Liver (tissue), 9 donors: ENCODE measurements around the gene CACNA1B. TPM values are rescaled to one million over a fixed set of nuclear protein-coding genes. Genes with fewer than 3 reads are reported as not detected.

Source experiments
- DNase-seq: peaks from one replicate; pipeline ENCODE4 v3.0.0-alpha.2; 2017; ENCODE audit warnings: low spot score
- H3K27ac ChIP-seq, 2 donors: one replicate each; pipeline ENCODE4 v1.7.0; 2013; ENCODE audit warnings: inconsistent platforms in 2 of 2, low read length in 2 of 2, control low read depth in 1 of 2, low read depth in 1 of 2, mild to moderate bottlenecking in 1 of 2
- H3K27me3 ChIP-seq, 4 donors: one replicate each; pipeline versions ENCODE4 v1.6.1 to v1.7.0; 2013; ENCODE audit warnings: low read length in 3 of 4, inconsistent platforms in 1 of 4, mild to moderate bottlenecking in 1 of 4, moderate library complexity in 1 of 4; ENCODE audit not compliant: control insufficient read depth in 4 of 4, insufficient read depth in 4 of 4
- H3K36me3 ChIP-seq, 4 donors: one replicate each; pipeline versions ENCODE4 v1.6.1 to v1.7.0; 2013; ENCODE audit warnings: low read length in 3 of 4, mild to moderate bottlenecking in 3 of 4, low read depth in 1 of 4, moderate library complexity in 1 of 4; ENCODE audit not compliant: control insufficient read depth in 4 of 4, insufficient read depth in 3 of 4
- H3K4me1 ChIP-seq, 4 donors: one replicate each; pipeline versions ENCODE4 v1.6.1 to v1.7.0; 2013; ENCODE audit warnings: low read length in 3 of 4, mild to moderate bottlenecking in 3 of 4, moderate library complexity in 1 of 4; ENCODE audit not compliant: control insufficient read depth in 4 of 4, insufficient read depth in 4 of 4
- H3K4me3 ChIP-seq, 3 donors: one replicate each; pipeline versions ENCODE4 v1.6.1 to v1.7.0; 2013; ENCODE audit warnings: low read length in 3 of 3, control low read depth in 1 of 3, low read depth in 1 of 3, mild to moderate bottlenecking in 1 of 3
- H3K9ac ChIP-seq, 2 donors: one replicate each; pipeline ENCODE4 v1.7.0; 2013; ENCODE audit warnings: low read length in 2 of 2, mild to moderate bottlenecking in 2 of 2, moderate library complexity in 2 of 2, control low read depth in 1 of 2, low read depth in 1 of 2
- H3K9me3 ChIP-seq, 4 donors: one replicate each; pipeline versions ENCODE4 v1.6.1 to v1.7.0; 2013; ENCODE audit warnings: low read length in 3 of 4; ENCODE audit not compliant: control insufficient read depth in 4 of 4
- EGR1 ChIP-seq, 2 donors: IDR thresholded peaks; 2 replicates each; pipeline ENCODE4 v1.6.1; 2016 to 2018; ENCODE audit warnings: antibody characterized with exemption in 2 of 2, low read depth in 2 of 2
- FOXA1 ChIP-seq: IDR thresholded peaks from 2 replicates; pipeline ENCODE4 v1.6.1; 2016; ENCODE audit warnings: antibody characterized with exemption
- FOXA2 ChIP-seq: IDR thresholded peaks from 2 replicates; pipeline ENCODE4 v1.6.1; 2016; ENCODE audit warnings: antibody characterized with exemption
- GABPA ChIP-seq, 2 donors: IDR thresholded peaks in 1 of 2; conservative IDR thresholded peaks in 1 of 2; 2 replicates each; pipeline ENCODE4 v1.6.1; 2016; ENCODE audit warnings: antibody characterized with exemption in 2 of 2, mild to moderate bottlenecking in 1 of 2, moderate library complexity in 1 of 2
- HNF4A ChIP-seq, 2 donors: conservative IDR thresholded peaks; 2 replicates each; pipeline ENCODE4 v1.6.1; 2016; ENCODE audit warnings: antibody characterized with exemption in 2 of 2, mild to moderate bottlenecking in 2 of 2
- HNF4G ChIP-seq: IDR thresholded peaks from 2 replicates; pipeline ENCODE4 v1.6.1; 2016; ENCODE audit warnings: antibody characterized with exemption
- JUND ChIP-seq, 2 donors: IDR thresholded peaks; 2 replicates each; pipeline ENCODE4 v1.6.1; 2016; ENCODE audit warnings: antibody characterized with exemption in 2 of 2
- NR2F2 ChIP-seq: IDR thresholded peaks from 2 replicates; pipeline ENCODE4 v1.6.1; 2016; ENCODE audit warnings: antibody characterized with exemption
- RAD21 ChIP-seq, 2 donors: IDR thresholded peaks; 2 replicates each; pipeline ENCODE4 v1.6.1; 2016; ENCODE audit warnings: antibody characterized with exemption in 2 of 2, mild to moderate bottlenecking in 2 of 2
- RXRA ChIP-seq, 2 donors: IDR thresholded peaks; 2 replicates each; pipeline ENCODE4 v1.6.1; 2017 to 2018; ENCODE audit warnings: antibody characterized with exemption in 2 of 2, mild to moderate bottlenecking in 1 of 2
- SP1 ChIP-seq: IDR thresholded peaks from 2 replicates; pipeline ENCODE4 v1.6.1; 2018; ENCODE audit warnings: antibody characterized with exemption, mild to moderate bottlenecking
- TAF1 ChIP-seq: conservative IDR thresholded peaks from 2 replicates; pipeline ENCODE4 v1.6.1; 2016; ENCODE audit warnings: antibody characterized with exemption, mild to moderate bottlenecking
- YY1 ChIP-seq: IDR thresholded peaks from 2 replicates; pipeline ENCODE4 v1.6.1; 2016; ENCODE audit warnings: antibody characterized with exemption, mild to moderate bottlenecking
- WGBS: extraction: QIAGEN DNeasy Blood & Tissue Kit; methylation state at CpG from one replicate; pipeline ENCODE4 v1.1.7; 2013; 5-methylcytosine and 5-hydroxymethylcytosine counted together
- polyA plus RNA-seq, 2 donors: library from polyadenylated mRNA; stranded (reverse) in 1 of 2; unstranded in 1 of 2; fragments of 200-250 nt in 1 of 2; fragments of >200 nt in 1 of 2; fragmentation: Nextera tagmentation in 1 of 2; extraction: Ambion mirVana in 1 of 2; gene quantifications; one replicate each; pipeline versions ENCODE4 v1.2.1 to v1.2.3, GENCODE V29; 2013 to 2015
- total RNA-seq, 2 donors: library from RNA; depleted of rRNA; stranded (reverse); fragments of >200 nt; gene quantifications; one replicate each; pipeline ENCODE4 v1.2.3, GENCODE V29; 2014
- TF ChIP-seq, protein P1 (sequence below): fragments of 150-350 bp; IDR thresholded peaks from 2 replicates; pipeline ENCODE4 v1.5.1; 2017; ENCODE audit warnings: improper control_type of control experiment, low read depth, low read length; ENCODE audit not compliant: missing input control
- TF ChIP-seq, protein P2 (sequence below): IDR thresholded peaks from 2 replicates; pipeline ENCODE4 v1.6.1; 2016; ENCODE audit warnings: antibody characterized with exemption, mild to moderate bottlenecking
- TF ChIP-seq, protein P3 (sequence below): IDR thresholded peaks from 2 replicates; pipeline ENCODE4 v1.6.1; 2016; ENCODE audit warnings: antibody characterized with exemption
- TF ChIP-seq, protein P4 (sequence below): IDR thresholded peaks from 2 replicates; pipeline ENCODE4 v1.6.1; 2016; ENCODE audit warnings: antibody characterized with exemption
- TF ChIP-seq, protein P5 (sequence below): IDR thresholded peaks from 2 replicates; pipeline ENCODE4 v1.6.1; 2016; ENCODE audit warnings: antibody characterized with exemption
- donor health status: healthy.
- donor health status: healthy.
- donor health status: healthy.
- donor health status: healthy.
- donor health status: healthy.

Gene CACNA1B
- total and polyA plus RNA-seq, 4 donors: under 0.01 to 0.05 TPM; not detected in 2

DNA sequence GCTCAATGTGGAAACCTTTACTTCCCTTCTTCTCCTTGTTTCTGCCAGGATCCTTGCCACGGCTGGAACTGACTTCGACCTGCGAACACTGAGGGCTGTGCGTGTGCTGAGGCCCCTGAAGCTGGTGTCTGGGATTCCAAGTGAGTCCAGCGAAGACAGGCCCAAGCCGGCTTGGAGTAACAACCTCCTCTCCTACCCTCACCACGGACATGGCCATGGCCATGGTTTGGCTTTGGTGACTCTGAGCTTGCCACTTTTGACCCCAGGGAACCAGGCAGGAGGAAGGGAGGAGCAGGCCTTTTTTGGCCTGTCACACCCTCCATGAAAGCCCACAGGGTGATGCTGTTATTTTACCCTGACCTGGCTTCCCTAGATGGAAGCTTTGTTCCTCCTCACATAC lies 35.5 kb downstream of the CACNA1B start:
- H3K4me1 ChIP-seq: no peaks in the 10 kb centered on the region
- no peaks in the 10 kb centered on the region for H3K36me3 ChIP-seq
- no peak for DNase-seq
- H3K27me3 ChIP-seq: no peaks in the 10 kb centered on the region
- no peak overlapping the region for H3K27ac ChIP-seq
- H3K9me3 ChIP-seq: no peaks in the 10 kb centered on the region
- no peak overlapping the region for H3K9ac ChIP-seq
- WGBS: 86% methylated on average over 7 of the region's 7 CpGs
- no peak for TF ChIP-seq HNF4A (conservative IDR thresholded peaks at IDR 0.05)
- TF ChIP-seq, protein P1, sequence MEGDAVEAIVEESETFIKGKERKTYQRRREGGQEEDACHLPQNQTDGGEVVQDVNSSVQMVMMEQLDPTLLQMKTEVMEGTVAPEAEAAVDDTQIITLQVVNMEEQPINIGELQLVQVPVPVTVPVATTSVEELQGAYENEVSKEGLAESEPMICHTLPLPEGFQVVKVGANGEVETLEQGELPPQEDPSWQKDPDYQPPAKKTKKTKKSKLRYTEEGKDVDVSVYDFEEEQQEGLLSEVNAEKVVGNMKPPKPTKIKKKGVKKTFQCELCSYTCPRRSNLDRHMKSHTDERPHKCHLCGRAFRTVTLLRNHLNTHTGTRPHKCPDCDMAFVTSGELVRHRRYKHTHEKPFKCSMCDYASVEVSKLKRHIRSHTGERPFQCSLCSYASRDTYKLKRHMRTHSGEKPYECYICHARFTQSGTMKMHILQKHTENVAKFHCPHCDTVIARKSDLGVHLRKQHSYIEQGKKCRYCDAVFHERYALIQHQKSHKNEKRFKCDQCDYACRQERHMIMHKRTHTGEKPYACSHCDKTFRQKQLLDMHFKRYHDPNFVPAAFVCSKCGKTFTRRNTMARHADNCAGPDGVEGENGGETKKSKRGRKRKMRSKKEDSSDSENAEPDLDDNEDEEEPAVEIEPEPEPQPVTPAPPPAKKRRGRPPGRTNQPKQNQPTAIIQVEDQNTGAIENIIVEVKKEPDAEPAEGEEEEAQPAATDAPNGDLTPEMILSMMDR: no peak
- TF ChIP-seq HNF4G: no peak
- TF ChIP-seq EGR1 (IDR thresholded peaks at IDR 0.05; ENCODE audit: low read depth in 2 of 2): no peak
- TF ChIP-seq, protein P2, sequence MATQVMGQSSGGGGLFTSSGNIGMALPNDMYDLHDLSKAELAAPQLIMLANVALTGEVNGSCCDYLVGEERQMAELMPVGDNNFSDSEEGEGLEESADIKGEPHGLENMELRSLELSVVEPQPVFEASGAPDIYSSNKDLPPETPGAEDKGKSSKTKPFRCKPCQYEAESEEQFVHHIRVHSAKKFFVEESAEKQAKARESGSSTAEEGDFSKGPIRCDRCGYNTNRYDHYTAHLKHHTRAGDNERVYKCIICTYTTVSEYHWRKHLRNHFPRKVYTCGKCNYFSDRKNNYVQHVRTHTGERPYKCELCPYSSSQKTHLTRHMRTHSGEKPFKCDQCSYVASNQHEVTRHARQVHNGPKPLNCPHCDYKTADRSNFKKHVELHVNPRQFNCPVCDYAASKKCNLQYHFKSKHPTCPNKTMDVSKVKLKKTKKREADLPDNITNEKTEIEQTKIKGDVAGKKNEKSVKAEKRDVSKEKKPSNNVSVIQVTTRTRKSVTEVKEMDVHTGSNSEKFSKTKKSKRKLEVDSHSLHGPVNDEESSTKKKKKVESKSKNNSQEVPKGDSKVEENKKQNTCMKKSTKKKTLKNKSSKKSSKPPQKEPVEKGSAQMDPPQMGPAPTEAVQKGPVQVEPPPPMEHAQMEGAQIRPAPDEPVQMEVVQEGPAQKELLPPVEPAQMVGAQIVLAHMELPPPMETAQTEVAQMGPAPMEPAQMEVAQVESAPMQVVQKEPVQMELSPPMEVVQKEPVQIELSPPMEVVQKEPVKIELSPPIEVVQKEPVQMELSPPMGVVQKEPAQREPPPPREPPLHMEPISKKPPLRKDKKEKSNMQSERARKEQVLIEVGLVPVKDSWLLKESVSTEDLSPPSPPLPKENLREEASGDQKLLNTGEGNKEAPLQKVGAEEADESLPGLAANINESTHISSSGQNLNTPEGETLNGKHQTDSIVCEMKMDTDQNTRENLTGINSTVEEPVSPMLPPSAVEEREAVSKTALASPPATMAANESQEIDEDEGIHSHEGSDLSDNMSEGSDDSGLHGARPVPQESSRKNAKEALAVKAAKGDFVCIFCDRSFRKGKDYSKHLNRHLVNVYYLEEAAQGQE: no peak
- no peak for TF ChIP-seq GABPA (IDR thresholded peaks at IDR 0.05 in 1 of 2, conservative IDR thresholded peaks at IDR 0.05 in 1 of 2)
- no peak for TF ChIP-seq FOXA2
- TF ChIP-seq TAF1: no peak
- TF ChIP-seq, protein P3, sequence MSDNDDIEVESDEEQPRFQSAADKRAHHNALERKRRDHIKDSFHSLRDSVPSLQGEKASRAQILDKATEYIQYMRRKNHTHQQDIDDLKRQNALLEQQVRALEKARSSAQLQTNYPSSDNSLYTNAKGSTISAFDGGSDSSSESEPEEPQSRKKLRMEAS: no peak
- TF ChIP-seq, protein P4, sequence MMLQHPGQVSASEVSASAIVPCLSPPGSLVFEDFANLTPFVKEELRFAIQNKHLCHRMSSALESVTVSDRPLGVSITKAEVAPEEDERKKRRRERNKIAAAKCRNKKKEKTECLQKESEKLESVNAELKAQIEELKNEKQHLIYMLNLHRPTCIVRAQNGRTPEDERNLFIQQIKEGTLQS: no peak
- TF ChIP-seq JUND (IDR thresholded peaks at IDR 0.05): no peak
- no peak for TF ChIP-seq NR2F2
- no peak for TF ChIP-seq RAD21 (IDR thresholded peaks at IDR 0.05)
- TF ChIP-seq FOXA1: no peak
- TF ChIP-seq SP1: no peak
- TF ChIP-seq RXRA (IDR thresholded peaks at IDR 0.05): no peak
- TF ChIP-seq, protein P5, sequence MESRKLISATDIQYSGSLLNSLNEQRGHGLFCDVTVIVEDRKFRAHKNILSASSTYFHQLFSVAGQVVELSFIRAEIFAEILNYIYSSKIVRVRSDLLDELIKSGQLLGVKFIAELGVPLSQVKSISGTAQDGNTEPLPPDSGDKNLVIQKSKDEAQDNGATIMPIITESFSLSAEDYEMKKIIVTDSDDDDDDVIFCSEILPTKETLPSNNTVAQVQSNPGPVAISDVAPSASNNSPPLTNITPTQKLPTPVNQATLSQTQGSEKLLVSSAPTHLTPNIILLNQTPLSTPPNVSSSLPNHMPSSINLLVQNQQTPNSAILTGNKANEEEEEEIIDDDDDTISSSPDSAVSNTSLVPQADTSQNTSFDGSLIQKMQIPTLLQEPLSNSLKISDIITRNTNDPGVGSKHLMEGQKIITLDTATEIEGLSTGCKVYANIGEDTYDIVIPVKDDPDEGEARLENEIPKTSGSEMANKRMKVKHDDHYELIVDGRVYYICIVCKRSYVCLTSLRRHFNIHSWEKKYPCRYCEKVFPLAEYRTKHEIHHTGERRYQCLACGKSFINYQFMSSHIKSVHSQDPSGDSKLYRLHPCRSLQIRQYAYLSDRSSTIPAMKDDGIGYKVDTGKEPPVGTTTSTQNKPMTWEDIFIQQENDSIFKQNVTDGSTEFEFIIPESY: no peak
- TF ChIP-seq YY1: no peak
- H3K4me3 ChIP-seq: no peak overlapping the region
